Osteoblast (primary cell): ENCODE measurements around the gene N4BP2. TPM values are rescaled to one million over a fixed set of nuclear protein-coding genes. Genes with fewer than 3 reads are reported as not detected.

Experiments
- DNase-seq: peaks from one replicate; pipeline ENCODE4 v3.0.0; 2011; ENCODE audit warnings: low spot score, mixed read lengths; ENCODE audit not compliant: insufficient read length; ENCODE audit errors: missing footprints
- H2AFZ ChIP-seq: 2 replicates; pipeline ENCODE4 v1.6.0; 2011; ENCODE audit warnings: mild to moderate bottlenecking, low read length
- H3K27ac ChIP-seq: 2 replicates; pipeline ENCODE4 v1.5.1; 2011; ENCODE audit warnings: mild to moderate bottlenecking, low read depth, low read length, moderate library complexity
- H3K27me3 ChIP-seq: 2 replicates; pipeline ENCODE4 v1.6.0; 2012; ENCODE audit warnings: mild to moderate bottlenecking, control low read depth, inconsistent platforms, low read length, moderate library complexity; ENCODE audit not compliant: insufficient read depth
- H3K36me3 ChIP-seq: 2 replicates; pipeline ENCODE4 v1.5.1; 2011; ENCODE audit warnings: mild to moderate bottlenecking, low read length, control low read depth, moderate library complexity; ENCODE audit not compliant: insufficient read depth
- H3K4me1 ChIP-seq: 2 replicates; pipeline ENCODE4 v1.5.1; 2011; ENCODE audit warnings: mild to moderate bottlenecking, low read length, control low read depth, moderate library complexity; ENCODE audit not compliant: insufficient read depth
- H3K4me2 ChIP-seq: 2 replicates; pipeline ENCODE4 v1.6.0; 2011; ENCODE audit warnings: mild to moderate bottlenecking, low read length; ENCODE audit not compliant: insufficient read depth
- H3K4me3 ChIP-seq: fragments of 200-600 bp; sonication (generic); 3 replicates; pipeline ENCODE4 v1.5.1; 2012; ENCODE audit warnings: mild to moderate bottlenecking, low read length, inconsistent platforms; ENCODE audit not compliant: insufficient read depth
- H3K79me2 ChIP-seq: 2 replicates; pipeline ENCODE4 v1.6.0; 2012; ENCODE audit warnings: mild to moderate bottlenecking, low read length, control low read depth, inconsistent platforms; ENCODE audit not compliant: insufficient read depth
- H3K9me3 ChIP-seq: 2 replicates; pipeline ENCODE4 v1.5.1; 2011; ENCODE audit warnings: low read depth, low read length, control low read depth
- H4K20me1 ChIP-seq: 2 replicates; pipeline ENCODE4 v1.6.0; 2012; ENCODE audit warnings: mild to moderate bottlenecking, low read length, control low read depth; ENCODE audit not compliant: insufficient read depth
- total RNA-seq: library from RNA; depleted of rRNA; stranded (reverse); fragments of >200 nt; gene quantifications from 2 replicates; pipeline ENCODE4 v1.2.3, GENCODE V29; 2012
- TF ChIP-seq, protein P1 (sequence below): IDR thresholded peaks from 2 replicates; pipeline ENCODE4 v1.5.1; 2011; ENCODE audit warnings: mild to moderate bottlenecking, low read depth, low read length, moderate library complexity; ENCODE audit errors: extremely low read depth

N4BP2 gene
- total RNA-seq, 1 donor: 19.2 TPM

DNA sequence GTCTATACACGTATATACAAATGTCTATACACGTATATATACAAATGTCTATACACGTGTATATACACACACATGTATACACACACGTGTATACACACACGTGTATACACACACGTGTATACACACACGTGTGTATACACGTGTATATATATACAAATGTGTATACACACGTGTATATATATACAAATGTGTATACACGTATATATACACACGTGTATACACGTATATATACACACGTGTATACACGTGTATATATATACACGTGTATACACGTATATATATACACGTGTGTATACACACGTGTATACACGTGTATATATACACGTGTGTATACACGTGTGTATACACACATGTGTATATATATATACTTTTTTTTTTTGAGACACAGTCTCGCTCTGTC, 23.9 kb upstream of the N4BP2 start:
- Histone ChIP-seq H2AFZ (no peak overlapping the region), H3K27ac (no peak overlapping the region), H3K4me1 (no peaks in the 10 kb centered on the region), H3K4me2 (no peak overlapping the region), H3K27me3 (no peaks in the 10 kb centered on the region), H3K36me3 (no peaks in the 10 kb centered on the region), H4K20me1 (no peaks in the 10 kb centered on the region), H3K9me3 (no peaks in the 10 kb centered on the region), H3K4me3 (no peak overlapping the region), H3K79me2 (no peaks in the 10 kb centered on the region)
- DNase-seq: no peak
- TF ChIP-seq, protein P1, sequence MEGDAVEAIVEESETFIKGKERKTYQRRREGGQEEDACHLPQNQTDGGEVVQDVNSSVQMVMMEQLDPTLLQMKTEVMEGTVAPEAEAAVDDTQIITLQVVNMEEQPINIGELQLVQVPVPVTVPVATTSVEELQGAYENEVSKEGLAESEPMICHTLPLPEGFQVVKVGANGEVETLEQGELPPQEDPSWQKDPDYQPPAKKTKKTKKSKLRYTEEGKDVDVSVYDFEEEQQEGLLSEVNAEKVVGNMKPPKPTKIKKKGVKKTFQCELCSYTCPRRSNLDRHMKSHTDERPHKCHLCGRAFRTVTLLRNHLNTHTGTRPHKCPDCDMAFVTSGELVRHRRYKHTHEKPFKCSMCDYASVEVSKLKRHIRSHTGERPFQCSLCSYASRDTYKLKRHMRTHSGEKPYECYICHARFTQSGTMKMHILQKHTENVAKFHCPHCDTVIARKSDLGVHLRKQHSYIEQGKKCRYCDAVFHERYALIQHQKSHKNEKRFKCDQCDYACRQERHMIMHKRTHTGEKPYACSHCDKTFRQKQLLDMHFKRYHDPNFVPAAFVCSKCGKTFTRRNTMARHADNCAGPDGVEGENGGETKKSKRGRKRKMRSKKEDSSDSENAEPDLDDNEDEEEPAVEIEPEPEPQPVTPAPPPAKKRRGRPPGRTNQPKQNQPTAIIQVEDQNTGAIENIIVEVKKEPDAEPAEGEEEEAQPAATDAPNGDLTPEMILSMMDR: no peak

DNA sequence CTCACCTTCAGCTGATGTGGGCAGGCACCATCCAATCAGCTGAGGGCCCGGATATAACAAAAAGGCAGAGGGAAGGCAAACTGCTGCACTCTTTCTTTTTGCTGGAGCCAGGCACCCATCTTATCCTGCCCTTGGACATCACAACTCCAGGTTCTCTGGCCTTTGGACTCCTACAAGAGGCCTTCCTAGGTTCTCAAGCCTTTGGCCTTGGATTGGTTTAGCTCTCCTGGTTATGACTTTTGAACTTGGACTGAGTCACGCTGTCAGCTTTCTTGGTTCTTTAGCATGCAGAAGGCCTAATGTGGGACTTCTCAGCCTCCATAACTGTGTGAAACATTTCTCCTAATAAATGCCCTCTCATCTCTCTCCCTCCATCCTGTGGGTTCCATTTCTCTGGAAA, 23.0 kb upstream of the N4BP2 start:
- Histone ChIP-seq H4K20me1 (no peaks in the 10 kb centered on the region), H3K79me2 (no peaks in the 10 kb centered on the region), H3K9me3 (no peaks in the 10 kb centered on the region), H3K27me3 (no peaks in the 10 kb centered on the region), H3K4me3 (no peak overlapping the region), H3K27ac (no peak overlapping the region), H3K36me3 (no peaks in the 10 kb centered on the region), H3K4me2 (no peak overlapping the region), H3K4me1 (no peaks in the 10 kb centered on the region), H2AFZ (peak overlapping the region; percentile 59)
- no peak for DNase-seq
- TF ChIP-seq, protein P1: no peak

DNA sequence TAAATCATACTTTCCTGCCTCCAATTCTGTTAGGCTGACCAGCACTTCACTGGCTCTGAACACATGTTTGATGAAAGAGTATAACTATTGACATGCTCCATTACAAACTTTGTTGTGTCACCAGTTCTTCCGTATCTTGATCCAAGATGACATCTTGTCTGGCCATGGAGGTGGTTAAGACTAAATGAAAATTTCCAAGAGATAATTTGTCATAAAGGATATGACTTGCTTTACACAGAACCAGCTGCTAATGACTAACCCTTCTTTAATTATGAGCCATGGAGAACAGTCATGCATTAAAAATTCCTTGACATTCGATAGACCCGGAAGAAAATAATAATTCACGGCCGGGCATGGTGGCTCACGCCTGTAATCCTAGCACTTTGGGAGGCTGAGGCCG, 17.7 kb upstream of the N4BP2 start:
- H2AFZ ChIP-seq: peak overlapping the region; percentile 70
- peak overlapping the region; percentile 47 for H3K27ac ChIP-seq
- TF ChIP-seq, protein P1: no peak
- no peaks in the 10 kb centered on the region for H3K4me1 ChIP-seq
- H3K36me3 ChIP-seq: no peaks in the 10 kb centered on the region
- H3K27me3 ChIP-seq: no peaks in the 10 kb centered on the region
- H3K9me3 ChIP-seq: no peaks in the 10 kb centered on the region
- no peaks in the 10 kb centered on the region for H4K20me1 ChIP-seq
- DNase-seq: peak; percentile 89
- H3K4me3 ChIP-seq: no peak overlapping the region
- no peaks in the 10 kb centered on the region for H3K79me2 ChIP-seq
- peak overlapping the region; percentile 58 for H3K4me2 ChIP-seq

DNA sequence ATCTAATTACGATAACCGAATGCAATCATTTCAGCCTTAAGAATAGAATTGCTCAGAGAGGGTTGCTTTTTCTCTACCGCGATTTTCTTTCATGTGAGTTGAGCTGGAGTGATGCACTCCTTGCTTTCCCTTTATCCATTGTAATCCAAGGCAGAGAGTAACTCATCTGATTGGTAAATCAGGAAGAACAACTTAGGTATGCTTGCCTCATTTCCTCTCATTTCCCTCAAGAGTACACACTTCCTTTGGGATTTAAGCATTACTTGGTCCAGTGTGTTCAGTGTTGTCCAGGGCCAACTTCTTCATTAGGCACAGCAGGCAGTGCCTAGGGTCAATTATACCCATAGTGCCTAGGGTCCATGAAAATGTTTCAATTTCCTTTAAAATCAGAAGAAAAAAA, 15.7 kb upstream of the N4BP2 start:
- H3K27me3 ChIP-seq: no peaks in the 10 kb centered on the region

More for the DNA sequence above, 15.7 kb upstream of the N4BP2 start:
- Histone ChIP-seq H3K79me2 (no peaks in the 10 kb centered on the region), H4K20me1 (no peaks in the 10 kb centered on the region), H3K27ac (no peak overlapping the region), H3K36me3 (no peaks in the 10 kb centered on the region), H3K4me3 (no peak overlapping the region), H3K9me3 (no peaks in the 10 kb centered on the region), H3K4me2 (no peak overlapping the region), H3K4me1 (peaks cover 4% of the 10 kb centered on the region), H2AFZ (no peak overlapping the region)
- no peak for DNase-seq
- TF ChIP-seq, protein P1: no peak
